ENCODE data around the gene MT1A. TPM values are rescaled to one million over a fixed set of nuclear protein-coding genes. Genes with fewer than 3 reads are reported as not detected.

The MT1A gene
- total and polyA plus RNA-seq, 2 experiments from 2014 or later, result not detected

DNA sequence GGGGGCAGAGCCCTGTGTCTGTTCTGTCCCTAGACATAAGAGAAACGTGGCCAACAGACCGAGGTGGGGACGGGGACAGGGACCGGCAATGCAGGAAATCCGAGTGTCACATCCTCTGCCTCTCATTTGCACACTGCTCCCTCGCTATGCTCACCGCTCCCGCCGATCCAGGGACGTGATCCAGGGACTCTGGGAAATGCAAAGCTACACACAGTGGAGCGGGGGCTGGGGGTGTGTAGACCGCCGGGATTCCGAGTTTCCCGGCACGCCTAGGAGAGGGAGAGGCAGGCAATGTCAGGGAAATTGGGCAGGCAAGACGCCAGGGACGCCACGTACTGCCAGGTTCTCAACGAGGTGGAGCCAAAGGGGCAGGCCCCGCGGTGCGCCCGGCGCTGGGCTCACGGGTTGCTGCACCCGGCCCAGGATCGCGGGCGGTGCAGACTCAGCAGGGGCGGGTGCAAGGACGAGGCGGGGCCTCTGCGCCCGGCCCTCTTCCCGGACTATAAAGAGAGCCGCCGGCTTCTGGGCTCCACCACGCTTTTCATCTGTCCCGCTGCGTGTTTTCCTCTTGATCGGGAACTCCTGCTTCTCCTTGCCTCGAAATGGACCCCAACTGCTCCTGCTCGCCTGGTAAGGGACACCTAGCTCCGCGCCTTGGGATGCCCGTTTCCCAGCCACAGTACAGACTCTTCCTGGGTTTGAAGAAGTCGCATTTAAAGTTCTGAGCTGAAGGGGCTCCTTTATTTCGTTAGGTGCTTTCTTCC lies 43.7 kb downstream of the MT1A start, which contains the start of gene MT1X:
TSS of gene MT1X (plus strand) at position 532 of the 764 bp plus-strand sequence. CDS start at position 603, 71 bp downstream.
- peaks cover 3% of the 10 kb centered on the region for H3K4me1 ChIP-seq (ENCODE audit: low read depth)
- no peaks in the 10 kb centered on the region for H3K9me3 ChIP-seq (ENCODE audit: low read depth)
- peak; percentile 84 to 95 for DNase-seq (ENCODE audit: low read depth in 1 of 2, low spot score in 1 of 2)
- H3K27ac ChIP-seq, result no peak within 1 kb of the TSS
- no peak for TF ChIP-seq CTCF (IDR thresholded peaks at IDR 0.05; ENCODE audit: low read depth, low read length)
- no peaks in the 10 kb centered on the region for H3K36me3 ChIP-seq
- H3K27me3 ChIP-seq, result peaks cover 52% of the 10 kb centered on the region
- peak within 1 kb of the TSS; percentile 27 for H3K4me3 ChIP-seq

DNA sequence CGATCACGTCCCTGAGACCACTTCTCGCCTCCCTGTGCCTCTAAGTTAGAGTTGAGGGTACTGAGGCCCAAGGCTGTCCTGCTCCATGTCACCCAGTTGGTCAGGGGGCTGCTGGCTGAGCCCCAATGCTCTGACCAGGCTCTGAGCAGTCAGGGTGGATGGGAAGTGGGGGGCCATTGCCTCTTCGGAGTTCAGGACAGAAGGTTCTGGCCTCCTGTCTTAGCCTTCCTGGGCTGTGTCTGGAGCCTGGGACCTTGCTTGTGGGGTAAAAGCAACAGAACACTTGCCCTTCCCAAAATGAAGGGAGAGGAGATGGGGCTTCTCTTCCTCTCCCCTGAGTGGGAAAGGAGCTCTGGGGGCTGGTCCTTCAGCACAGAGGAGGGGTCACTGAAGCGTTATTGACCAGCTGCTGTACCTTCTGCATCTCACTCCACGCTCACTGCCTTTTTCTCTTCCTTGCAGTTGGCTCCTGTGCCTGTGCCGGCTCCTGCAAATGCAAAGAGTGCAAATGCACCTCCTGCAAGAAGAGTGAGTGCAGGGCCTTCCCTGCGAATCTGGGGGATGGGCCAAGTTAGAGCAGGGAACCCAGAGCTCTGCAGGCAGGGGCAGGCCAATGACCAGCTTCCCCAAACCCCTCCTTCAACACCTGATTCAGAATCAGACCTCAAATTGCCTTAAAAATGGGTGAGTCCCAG lies 44.4 kb downstream of the MT1A start:
- TF ChIP-seq CTCF (IDR thresholded peaks at IDR 0.05; ENCODE audit: low read depth, low read length), result no peak
- H3K27ac ChIP-seq, result no peak overlapping the region
- H3K9me3 ChIP-seq (ENCODE audit: low read depth), result no peaks in the 10 kb centered on the region
- H3K4me1 ChIP-seq (ENCODE audit: low read depth), result peaks cover 3% of the 10 kb centered on the region
- no peaks in the 10 kb centered on the region for H3K36me3 ChIP-seq
- peak overlapping the region; percentile 27 for H3K4me3 ChIP-seq
- peaks cover 45% of the 10 kb centered on the region for H3K27me3 ChIP-seq
- DNase-seq (ENCODE audit: low read depth in 1 of 2, low spot score in 1 of 2), result no peak

GRCh38 chr16:56683424-56684172 lies 45.1 kb downstream of the MT1A start:
- H3K36me3 ChIP-seq, result no peaks in the 10 kb centered on the region
- H3K4me1 ChIP-seq (ENCODE audit: low read depth), result peaks cover 3% of the 10 kb centered on the region
- H3K27ac ChIP-seq, result no peak overlapping the region
- H3K27me3 ChIP-seq, result peaks cover 40% of the 10 kb centered on the region
- TF ChIP-seq CTCF (IDR thresholded peaks at IDR 0.05; ENCODE audit: low read depth, low read length), result no peak
- H3K4me3 ChIP-seq, result no peak overlapping the region
- no peaks in the 10 kb centered on the region for H3K9me3 ChIP-seq (ENCODE audit: low read depth)
- DNase-seq (ENCODE audit: low read depth in 1 of 2, low spot score in 1 of 2), result no peak

DNA sequence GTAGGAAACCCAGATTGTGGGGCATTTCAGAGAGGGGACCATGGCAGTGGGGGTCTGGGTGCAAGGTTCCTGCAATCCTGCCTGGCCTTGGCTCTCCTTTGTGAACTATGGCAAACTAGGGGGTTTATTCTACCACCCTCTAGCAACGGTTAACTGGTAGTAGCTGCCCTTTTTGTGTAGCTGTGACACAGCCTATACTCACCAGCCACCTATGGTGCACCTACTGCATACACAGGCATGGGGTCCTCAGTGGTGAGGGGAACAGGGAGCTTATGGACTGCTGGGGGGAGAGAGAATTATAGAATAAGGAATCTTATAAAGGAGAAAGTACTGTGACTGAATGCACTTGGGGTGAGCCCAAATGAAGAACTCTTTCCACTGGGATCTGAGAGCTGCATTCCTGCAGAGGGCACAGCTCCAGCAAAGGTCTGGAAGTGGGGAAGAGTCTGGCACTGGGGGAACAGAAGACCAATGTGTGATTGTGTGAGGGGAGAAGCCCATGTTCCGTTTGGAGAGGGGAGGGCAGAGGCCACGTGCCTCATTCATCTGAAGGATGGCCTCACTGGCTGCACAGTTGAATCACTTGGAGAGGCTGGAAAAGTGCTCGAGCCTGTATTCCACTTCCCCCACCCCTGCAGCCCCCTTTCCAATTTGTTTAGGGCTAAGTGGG lies 45.9 kb downstream of the MT1A start:
- DNase-seq (ENCODE audit: low read depth in 1 of 2, low spot score in 1 of 2), result no peak
- H3K27ac ChIP-seq, result no peak overlapping the region
- H3K36me3 ChIP-seq, result no peaks in the 10 kb centered on the region
- H3K27me3 ChIP-seq, result peaks cover 35% of the 10 kb centered on the region
- no peak for TF ChIP-seq CTCF (IDR thresholded peaks at IDR 0.05; ENCODE audit: low read depth, low read length)
- no peaks in the 10 kb centered on the region for H3K9me3 ChIP-seq (ENCODE audit: low read depth)
- H3K4me1 ChIP-seq (ENCODE audit: low read depth), result peaks cover 3% of the 10 kb centered on the region
- H3K4me3 ChIP-seq, result no peak overlapping the region
